Activated CD4-positive, CD25-positive, alpha-beta regulatory T cell treated with anti-CD3 and anti-CD28 coated beads, Interleukin-2, amount 50 U/mL, for 72 hours (primary cell): ENCODE measurements around the gene COBLL1.
"Not testable (repeated sequence)": the region's sequence is repeated elsewhere in the genome, so short reads cannot be mapped to it uniquely, and the experiment has no call there.

Source experiments
- DNase-seq: peaks from one replicate; pipeline ENCODE4 v3.0.0; 2021

COBLL1 gene

DNA sequence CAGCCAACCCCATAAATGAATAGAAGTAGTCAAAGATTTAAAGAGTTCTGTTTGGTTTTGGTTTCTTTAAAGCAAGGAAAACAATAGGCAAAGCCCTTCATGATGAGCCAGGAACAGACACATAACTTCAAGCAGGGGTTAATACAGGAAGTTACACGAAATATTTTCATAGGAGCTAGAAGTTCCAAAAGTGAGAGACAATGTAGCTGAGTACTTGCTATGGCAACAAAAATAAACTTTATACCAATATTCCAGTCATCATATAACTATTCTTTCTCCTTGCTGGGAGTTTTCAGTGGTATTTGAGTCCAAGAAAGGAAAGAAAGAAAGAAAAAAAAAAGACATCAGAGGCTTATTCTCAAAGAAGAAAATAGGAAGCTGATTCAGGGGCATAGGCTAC lies 56.2 kb downstream of the COBLL1 start:
- no peak for DNase-seq

DNA sequence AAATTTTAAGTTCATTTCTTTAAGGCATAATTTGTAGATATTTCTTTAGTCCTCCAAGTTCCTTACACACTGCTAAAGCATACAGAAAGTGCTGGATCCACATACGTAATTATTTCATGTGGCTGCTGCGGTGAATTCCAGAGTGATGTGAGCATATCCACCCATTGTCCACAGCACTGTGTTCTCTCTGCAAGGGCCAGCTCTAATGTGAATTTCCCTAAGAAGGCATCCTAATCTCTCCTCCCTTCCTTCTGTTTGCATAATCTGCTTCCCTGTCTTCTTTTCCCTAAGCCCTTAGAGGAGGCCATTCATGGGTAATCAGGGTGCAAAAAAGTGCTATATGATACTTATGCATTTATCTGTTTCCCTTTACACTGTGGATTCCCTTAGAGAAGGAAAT lies 57.2 kb downstream of the COBLL1 start:
- no peak for DNase-seq

DNA sequence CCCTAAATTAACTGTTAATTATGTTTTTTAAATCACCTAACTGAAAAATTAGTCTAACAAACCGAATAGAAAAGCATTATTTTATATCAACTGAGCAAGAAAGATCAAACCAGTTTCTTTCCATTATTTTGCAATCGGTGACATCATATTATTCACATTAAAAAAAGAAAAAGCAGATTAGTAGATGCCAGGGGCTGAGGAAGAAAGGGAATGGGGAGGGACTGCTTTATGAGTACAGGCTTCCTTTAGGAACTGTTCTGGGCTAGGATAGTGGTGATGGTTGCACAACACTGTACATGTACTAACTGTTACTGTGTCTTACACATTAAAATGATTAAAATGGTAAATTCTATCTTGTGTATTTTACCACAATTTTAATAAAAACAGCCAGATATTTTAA lies 59.3 kb downstream of the COBLL1 start:
- no peak for DNase-seq

DNA sequence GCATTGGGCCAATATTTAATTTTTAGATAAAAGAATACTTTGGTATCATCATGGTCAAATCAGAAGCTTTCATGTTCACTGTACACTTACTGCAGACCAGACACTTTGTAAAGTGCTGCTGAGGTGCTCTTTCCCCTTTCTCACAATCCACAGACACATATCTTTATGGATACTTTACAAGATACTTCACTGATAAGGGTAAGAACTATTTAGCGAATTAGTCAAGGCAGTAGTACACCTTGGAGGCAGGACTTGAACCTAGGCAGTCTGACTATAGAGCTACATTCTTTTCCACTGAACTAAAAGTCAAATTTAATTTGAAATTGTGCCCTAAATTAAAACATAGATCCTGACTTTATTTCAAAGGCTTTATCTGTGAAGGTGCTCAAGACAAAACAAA lies 60.2 kb downstream of the COBLL1 start:
- DNase-seq = no peak

DNA sequence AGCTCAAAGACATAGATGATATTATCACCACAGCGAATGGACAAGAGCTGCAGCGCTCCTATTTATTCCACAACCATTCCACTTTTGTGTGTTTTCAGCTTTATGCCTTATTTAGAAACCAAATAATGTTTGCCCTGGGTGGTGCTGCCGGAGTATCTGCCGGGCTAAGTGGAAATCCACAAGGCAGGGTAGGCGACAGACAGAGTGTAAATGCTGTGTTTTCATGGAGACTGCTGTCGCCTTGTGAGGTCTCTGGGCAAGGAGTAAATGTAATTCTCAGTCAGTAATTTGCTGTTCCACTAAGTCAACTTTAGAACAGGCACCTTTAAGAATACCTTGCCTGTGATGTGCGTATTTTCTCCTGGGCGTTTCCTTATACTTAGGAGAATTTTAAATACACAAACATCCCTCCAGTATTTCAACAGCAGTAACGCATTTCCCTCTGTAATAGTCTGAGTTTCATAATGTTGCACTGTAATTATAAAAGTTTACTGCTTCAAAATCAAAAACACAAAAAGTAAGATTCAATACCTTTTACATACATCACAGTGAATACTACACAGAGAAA lies 60.9 kb downstream of the COBLL1 start:
- DNase-seq = no peak

DNA sequence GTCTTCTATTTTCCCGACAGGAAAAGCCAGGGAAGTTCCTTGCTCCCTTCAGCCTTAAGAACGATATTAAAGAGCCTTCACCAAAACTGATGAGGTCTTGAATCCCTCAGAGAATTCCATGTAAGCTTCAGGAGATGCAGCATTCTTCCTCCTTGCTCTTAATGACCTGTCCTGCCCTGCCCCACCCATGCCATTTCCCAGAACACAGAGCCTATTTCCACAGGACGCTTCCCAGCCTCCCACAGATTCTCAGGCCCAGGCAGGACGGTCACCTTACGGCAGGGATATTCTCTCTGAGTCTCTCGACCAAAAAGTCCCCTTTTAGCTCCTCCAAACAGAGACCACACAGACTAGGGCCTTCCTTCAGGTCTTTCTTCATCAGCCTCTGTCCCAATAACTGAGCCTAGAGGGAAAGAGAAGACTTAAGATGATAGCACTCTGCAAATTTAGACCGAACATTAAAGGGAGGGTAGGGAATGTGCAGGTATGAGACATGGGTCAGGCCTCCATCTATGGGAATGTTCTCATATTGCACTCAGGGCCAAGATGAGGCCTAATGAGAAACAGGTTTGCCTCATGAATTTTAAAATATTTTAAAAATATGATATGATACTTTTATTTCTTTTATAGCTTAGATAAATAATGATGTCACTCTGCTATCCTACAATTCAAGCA lies 62.1 kb downstream of the COBLL1 start:
- no peak for DNase-seq

DNA sequence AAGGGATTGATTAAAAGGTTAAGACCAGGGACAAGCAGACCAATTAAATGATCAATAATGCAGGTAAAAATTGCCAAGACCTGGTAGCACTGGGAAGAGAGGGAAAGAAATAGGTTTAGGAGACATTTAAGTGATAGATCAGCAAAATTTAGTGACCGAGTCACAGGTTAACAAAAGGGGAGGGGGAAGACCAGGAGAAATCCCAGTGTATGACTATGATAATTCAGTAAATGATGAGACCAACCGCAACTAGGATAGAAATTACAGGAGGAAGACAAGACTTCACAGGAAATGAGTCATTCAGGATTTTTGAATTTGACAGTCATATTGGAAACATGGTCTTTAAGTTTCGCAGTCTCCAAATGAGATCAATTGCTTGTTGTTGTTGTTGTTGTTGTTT lies 62.9 kb downstream of the COBLL1 start:
- no peak for DNase-seq

DNA sequence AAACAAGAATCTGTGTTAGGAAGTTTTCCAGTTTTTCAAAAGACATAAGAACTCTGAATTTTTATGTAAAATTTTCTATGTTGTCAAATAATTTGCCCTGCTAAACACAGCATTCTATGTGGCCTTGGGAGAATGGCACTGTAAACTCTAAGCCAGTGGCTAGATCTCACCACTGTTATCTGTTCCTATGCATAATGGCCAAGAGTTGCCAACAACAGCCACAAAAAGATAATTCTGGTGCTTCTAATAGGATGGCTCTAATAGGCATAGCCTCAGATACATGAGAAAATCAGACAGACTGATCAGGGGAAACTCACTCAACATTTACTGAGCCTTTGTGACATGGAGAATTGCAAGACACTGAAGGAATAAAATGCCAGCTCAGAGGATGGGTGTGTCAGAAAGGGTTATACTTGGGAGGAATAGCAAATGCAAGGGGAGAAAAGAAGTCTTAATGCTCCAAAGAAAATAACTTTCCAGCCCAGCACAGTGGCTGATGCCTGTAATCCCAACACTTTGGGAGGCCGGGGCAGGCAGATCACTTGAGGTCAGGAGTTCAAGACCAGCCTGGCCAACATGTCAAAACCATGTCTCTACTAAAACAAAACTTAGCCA lies 63.7 kb downstream of the COBLL1 start:
- no peak for DNase-seq

DNA sequence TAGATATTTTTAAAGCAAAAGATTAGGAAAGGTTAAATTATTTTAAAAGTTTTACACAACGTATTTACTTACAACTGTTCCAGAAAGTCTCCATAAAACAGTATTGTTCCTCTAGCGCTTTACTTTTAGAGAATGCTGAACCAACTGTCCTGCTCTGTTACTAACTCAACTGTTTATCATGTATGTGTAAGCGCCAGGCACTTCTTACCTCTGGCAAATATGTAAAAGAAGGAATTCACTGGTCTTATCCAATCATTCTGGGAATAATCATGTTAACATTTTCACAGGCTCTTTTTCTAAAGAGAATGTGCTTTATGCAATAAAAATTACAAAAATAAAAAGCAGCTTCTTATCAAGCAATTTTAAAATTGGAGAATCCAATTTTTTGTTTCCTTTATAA lies 68.0 kb downstream of the COBLL1 start:
- no peak for DNase-seq

DNA sequence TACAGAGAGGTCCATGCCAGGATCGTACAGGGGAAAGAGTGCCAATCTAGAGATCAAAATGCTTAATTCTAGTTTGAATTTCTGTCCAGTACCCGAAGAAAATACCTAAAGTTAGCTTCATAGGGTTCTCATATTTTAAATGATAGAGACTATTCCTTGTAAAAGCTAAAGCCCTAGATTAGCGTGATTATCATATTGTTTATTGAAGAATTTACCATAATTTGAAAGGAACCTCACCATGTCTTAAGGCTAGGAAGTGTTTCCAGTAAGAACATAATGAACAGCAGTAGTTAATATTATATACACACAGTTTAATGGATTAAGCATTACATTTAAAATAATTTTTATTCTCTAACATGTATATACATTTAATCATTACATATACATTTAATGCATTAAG lies 68.5 kb downstream of the COBLL1 start:
- DNase-seq = no peak

DNA sequence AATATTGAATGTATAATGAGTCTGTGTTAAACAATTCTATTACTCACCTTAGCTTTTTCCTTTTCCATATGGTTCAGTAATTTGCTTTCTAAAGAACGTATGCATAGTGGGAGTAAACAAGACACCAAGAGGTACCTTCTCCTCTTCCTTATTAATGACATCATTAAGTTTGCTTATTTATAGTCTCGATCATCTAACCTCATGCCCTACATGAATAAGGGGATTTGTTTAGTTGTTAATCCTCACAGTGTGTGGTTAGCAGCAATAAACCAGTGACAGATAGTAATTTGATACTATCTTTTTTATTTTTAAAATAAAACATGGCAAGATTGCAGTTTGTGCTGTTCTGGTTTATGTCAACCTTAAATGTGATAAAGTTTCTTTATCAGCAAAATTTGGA lies 69.7 kb downstream of the COBLL1 start:
- no peak for DNase-seq

DNA sequence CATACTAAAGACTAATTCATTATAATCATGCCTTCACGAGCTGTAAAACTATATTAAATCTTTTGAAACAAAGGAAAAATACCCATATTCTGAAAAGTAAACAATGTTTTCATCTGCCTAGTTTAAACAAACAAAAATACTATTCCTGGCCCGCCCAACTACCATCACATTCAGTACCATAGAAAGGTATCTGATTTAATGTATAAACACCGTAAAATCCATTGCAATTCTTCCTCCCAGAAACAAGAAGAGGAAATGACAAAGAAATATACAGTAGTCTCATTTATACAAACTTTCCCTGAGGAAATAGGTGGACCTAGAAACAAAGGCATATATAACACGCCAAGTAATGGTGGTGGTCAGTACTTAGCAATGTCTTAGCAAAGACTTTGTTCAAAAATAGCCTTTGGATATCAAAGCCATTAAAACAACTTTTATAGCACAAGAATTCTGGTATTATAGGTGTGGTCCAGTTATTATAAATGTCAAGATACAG lies 71.2 kb downstream of the COBLL1 start:
- DNase-seq = no peak

DNA sequence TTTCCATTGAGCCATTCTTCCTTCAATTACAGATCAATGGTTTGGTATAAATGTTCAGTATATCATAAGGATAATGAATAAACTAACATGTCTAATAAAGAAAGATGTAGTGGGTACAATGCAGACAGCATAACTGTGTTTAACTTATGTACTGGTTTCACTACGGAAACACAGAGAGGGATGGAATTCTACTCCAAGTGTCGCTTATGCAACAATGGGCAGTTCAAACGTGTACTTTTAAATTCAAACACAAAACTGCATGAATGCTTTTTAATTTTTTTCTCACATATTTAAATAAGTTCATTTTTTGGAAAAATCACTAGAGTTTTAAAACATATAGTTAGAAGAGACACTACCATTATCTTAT lies 74.7 kb downstream of the COBLL1 start:
- DNase-seq = no peak

DNA sequence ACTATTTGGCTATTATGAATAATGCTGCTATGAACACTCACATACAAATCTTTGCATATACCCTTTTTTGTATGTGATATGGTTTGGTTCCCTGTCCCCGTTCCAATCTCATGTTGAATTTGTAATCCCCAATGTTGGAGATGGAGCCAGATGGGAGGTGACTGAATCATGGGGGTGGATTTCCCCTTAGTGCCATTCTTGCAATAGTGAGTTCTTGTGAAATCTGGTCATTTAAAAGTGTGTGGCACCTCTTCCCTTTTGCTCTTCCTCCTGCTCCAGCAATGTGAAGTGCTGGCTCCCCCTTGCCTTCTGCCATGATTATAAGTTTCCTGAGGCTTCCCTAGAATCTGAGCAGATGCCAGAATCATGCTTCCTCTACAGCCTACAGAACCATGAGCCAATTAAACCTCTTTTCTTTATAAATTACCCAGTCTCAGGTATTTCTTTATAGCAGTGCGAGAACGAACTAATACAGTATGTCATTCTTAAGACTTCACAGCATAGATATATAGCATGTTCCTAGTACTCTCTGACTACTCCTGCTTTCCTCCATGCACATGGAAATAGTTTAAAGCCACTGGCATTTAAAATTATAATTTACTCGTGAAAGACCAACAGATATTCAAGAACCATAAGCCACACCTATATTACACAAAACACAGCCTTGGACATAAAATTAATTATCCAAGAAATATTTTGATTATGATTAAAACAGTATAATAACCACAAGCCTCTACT lies 75.2 kb downstream of the COBLL1 start:
- DNase-seq = no peak

DNA sequence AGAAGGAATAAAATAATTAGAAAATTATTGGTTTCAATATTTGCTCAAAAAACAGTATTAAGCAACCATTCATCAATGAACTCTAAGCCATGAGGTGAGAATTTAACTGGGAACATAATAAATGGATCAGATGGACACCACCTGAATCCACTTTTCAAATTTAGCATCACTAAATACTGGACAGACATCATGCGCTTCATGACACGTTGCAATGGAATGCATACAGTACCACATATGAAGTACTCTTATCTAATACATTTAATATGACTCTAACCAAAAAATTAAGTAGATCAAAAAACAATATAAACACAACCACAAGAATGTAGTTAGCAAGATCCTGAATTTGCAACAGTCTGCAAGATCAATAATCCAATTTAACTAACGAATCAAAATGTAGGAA lies 76.6 kb downstream of the COBLL1 start:
- DNase-seq = no peak

DNA sequence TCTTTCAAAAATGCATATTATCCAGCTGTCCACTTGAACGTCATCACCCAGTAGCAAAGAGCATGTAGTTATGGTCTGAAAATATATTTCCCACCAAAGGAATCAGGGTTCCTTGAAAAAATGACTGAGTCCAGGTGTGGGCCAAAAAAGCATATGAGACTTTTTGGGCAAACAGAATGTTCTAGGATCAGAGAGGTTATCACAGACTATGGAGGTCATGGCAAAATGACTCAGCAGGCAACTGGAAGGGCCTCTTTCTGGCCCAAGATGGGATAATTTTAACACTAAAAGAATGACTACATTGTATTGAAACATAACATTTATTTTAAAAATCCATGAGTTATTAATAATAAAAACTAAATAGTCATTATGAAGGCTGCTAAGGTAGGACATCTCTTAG lies 77.1 kb downstream of the COBLL1 start:
- DNase-seq = no peak

DNA sequence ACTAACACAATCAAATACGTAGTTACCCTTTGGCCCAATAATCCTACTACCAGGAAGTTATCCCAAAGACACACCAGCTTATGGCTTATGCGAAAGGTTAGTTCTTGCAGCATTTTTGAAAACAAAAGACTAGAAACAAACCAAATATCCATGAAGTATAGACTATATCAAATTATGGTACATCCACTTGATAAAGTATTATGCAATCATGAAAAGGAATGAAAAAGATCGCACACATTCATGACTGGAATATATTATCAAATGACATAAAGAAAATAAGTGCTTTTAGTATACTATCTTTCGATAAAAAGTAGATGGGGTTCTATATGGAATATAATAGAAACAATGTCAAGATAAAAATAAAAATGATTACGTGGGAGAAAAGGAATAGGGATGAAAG lies 78.2 kb downstream of the COBLL1 start:
- no peak for DNase-seq

DNA sequence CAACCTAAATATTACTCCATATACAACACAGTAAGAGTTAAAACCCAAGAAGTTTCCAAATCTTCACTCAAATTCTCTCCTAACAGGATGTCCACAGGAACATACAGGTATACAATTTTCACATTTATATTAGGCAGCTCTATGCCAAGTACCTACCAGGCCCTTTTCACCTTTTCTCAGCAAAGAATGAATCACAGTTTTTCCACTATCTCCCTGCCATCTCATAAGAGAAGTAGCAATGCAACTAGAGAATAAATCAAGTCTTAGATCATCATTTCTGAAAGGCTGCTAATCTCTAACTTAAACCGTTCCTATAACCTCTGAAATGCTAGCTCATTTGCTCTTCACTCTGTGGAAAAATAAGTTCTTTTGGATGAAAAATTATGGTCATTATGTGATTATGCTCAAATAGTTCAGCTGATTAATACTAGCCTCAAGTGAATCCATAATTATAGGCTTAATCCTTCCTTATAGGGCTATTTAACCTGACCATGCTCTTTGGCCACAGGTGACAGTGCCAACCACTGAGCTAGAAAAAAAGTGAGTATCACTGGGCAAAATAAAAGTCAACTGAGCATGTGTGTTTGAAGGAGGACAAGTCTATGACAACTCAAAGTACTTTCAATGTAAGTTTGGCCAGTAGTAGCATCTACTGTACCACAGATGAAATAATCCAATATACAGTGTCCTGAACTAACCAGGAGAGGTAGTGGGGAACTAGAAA lies 79.7 kb downstream of the COBLL1 start:
- DNase-seq = no peak

DNA sequence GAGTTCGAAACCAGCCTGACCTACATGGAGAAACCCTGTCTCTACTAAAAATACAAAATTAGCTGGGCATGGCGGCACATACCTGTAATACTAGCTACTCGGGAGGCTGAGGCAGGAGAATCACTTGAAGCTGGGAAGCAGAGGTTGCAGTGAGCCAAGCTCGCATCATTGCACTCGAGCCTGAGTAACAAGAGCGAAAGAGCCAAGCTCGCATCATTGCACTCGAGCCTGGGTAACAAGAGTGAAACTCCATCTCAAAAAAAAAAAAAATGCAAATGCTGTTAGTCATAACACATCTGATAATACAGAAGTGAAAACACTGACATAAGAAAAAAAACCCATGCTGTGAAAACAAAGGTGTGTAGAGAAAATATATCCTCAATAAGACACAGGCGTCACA lies 80.4 kb downstream of the COBLL1 start:
- not testable (repeated sequence) for DNase-seq

DNA sequence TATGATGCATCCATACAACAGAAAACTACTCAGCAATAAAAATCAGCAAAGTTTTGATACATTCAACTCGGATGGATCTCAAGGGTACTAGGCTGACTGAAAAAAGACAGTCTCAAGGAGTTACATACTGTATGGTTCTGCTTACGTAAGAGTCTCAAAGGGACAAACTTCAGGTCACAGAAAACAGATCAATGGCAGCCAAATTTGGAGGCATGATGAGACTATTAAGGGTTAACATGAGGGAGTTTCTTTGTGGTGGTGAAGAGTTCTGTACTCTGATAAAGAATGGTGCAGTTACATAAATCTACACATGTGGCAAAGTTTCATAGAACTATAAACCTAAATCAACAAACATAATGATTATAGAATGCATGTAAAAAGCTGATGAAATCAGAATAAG lies 81.4 kb downstream of the COBLL1 start:
- no peak for DNase-seq

DNA sequence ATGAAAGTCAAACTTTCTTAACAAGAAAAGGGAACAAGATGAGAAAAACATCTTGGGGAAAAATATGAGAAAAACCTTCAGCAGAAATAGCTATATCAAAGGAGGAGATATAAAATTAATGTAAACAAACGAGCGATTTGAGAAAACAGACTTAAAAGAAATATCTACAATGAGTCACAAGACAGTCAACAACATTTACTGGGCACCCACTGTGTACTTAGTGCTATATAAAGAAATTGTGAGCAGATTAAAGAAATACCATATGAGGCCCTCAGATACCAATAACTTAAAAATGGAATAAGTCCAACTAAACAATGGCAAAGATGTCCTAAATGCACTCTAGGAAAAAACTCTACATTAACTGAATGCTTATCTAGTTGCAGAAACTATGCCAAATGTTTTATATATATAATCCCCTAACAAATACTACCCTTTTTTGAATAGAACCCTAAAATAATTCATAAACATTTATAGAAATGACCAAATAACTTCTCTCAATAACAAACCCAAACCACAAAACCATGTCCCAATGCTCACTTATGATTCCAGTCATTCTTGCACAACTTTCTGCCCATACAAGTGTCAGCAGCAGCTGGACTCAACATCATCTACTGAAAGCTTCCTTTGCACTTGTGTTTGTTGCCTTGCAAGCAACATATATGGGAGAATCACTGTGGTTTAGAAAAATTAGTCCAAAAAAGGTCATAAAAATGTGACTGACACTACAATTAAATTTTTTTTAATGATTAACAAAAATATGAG lies 83.5 kb downstream of the COBLL1 start:
- DNase-seq = no peak

DNA sequence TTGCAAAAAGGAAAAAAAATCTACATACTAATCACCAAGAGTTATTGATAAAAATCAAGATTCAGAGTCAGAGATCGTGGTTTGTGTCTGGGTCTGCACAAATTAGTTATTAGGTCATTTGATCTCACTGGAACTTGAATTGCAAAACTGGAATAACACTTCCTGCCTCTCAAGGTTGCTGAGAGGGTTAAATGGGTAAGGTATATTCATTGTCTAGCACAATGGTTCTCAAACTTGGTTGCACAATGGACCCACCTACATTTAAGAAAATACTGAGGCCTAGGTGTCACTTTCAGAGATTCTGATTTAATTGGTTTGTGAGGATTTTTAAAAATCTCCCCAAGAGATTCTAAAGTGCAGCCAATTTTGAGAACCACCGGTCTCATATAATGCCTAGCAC lies 84.8 kb downstream of the COBLL1 start:
- no peak for DNase-seq

DNA sequence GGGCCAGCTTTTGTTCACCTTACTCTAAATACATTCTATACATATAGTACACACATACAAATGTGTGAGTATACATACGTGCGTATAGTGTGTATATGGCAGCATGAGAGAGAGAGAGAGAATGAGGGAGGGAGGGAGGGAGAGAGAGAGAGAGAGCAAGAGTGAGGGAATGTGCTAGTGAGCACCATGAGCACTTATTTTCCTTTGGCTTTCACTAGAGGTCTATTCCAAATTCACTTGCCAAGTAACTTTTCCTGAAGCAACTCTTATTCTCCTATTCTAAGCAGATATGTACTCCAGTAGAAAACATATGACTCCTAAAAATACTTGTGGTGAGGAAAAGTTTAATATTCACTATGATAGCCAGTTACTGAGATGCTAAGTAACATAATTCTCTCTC lies 85.7 kb downstream of the COBLL1 start:
- DNase-seq = no peak
